Stimulated activated naive CD8-positive, alpha-beta T cell treated with anti-CD3 and anti-CD28 coated beads, Interleukin-15, amount 100 ng/mL, for 72 hours (primary cell): ENCODE data around the gene CCDC188.

Source experiments
- ATAC-seq: fragments of 150-1000 bp; cut with Tn5 transposase; 2 replicates; pipeline ENCODE4 v1.10.0; 2021; ENCODE audit warnings: mild to moderate bottlenecking, moderate library complexity
- DNase-seq, 2 donors: peaks; one replicate each; pipeline ENCODE4 v3.0.0; 2021 to 2022
- H3K27ac Mint-ChIP-seq, 2 donors: one replicate each; pipeline ENCODE4 v1.8.0; 2022; ENCODE audit warnings: mild to moderate bottlenecking in 2 of 2, mixed read lengths in 2 of 2, moderate library complexity in 2 of 2
- H3K27me3 Mint-ChIP-seq: one replicate; pipeline ENCODE4 v1.8.0; 2022; ENCODE audit warnings: mixed read lengths
- H3K4me1 Mint-ChIP-seq: one replicate; pipeline ENCODE4 v1.8.0; 2022; ENCODE audit warnings: mild to moderate bottlenecking, mixed read lengths
- H3K4me3 Mint-ChIP-seq, 2 donors: one replicate each; pipeline ENCODE4 v1.8.0; 2022; ENCODE audit warnings: mild to moderate bottlenecking in 2 of 2, mixed read lengths in 2 of 2, moderate library complexity in 1 of 2
- H3K9me3 Mint-ChIP-seq, 2 donors: one replicate each; pipeline ENCODE4 v1.8.0; 2022; ENCODE audit warnings: mixed read lengths in 2 of 2

Gene CCDC188

DNA sequence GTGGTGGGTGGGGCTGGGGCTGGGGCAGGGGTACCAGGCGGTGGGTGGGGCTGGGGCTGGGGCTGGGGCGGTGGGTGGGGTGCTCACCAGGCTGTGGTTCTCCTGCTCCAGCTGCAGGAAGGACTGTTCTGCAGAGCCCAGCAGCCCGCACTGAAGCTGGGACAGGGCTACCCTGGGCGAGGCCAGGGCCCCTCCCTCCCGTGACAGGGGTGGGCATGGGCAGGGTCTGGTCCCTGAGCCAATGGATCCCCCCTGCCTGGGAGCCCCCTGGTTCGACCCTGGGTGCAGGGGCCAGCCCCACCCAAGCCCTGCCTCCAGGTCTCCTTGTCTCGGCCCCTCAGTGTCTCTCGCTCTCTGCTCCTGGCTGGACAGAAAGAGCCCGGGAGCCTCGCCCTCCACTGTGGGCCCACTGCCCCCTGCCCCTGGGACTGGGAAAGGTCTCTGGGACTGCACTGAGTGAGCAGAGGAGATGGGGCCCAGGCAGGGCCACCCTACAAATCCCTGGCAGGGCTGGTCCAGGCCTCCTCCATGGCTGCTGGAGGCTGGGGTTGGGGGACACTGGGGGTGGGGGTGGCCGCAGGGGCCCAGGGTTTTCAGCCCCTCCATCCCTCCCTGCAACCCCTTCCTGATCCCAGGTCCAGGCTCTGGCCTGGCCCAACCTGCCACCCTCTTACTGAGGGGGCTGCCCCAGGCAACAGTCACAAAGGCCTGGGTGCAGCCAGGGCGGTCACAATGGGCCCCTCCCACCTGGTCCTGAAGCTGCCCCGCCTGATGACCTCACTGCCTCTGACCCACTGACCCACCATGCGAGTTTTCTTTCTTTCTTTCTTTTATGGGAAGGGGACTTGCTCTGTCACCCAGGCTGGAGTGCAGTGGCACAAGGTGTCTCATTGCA is at the start of gene CCDC188:
TSS of gene CCDC188 (minus strand) at position 675 of the 895 bp plus-strand sequence. CDS start at position 606, 69 bp downstream.
- DNase-seq (no peak), ATAC-seq (peak; percentile 39)
- Mint-ChIP-seq H3K9me3 (no peaks in the 10 kb centered on the region), H3K4me1 (peaks cover 13% of the 10 kb centered on the region), H3K27me3 (no peaks in the 10 kb centered on the region), H3K4me3 (no peak within 1 kb of the TSS), H3K27ac (no peak within 1 kb of the TSS)

- H3K4me1 Mint-ChIP-seq: no peaks in the 10 kb centered on the region
- no peaks in the 10 kb centered on the region for H3K27me3 Mint-ChIP-seq
- no peak overlapping the region for H3K27ac Mint-ChIP-seq
- ATAC-seq (no peak), DNase-seq (no peak)
- H3K4me3 Mint-ChIP-seq: no peak overlapping the region
- no peaks in the 10 kb centered on the region for H3K9me3 Mint-ChIP-seq
Observed at GRCh38 chr22:20199906-20200305, 49.1 kb upstream of the CCDC188 start.

DNA sequence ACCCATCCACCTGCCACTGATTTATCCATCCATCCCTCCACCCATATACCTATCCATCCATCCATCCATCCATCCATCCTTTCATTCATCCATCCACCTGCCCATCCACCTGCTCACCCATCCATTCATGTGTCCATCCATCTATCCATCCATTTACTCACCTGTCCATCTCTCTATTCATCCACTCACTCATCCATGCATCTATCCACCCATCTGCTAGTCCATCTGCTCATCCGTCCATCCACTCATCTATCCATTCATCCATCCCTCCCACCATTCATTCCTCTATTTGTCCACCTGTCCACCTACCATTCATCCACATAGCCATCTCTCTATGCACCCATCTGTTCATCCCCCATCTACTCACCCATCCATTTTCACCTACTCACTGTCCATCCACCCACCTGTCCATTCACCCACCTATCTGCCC is 48.6 kb upstream of the CCDC188 start:
- Mint-ChIP-seq H3K27ac (no peak overlapping the region), H3K4me1 (no peaks in the 10 kb centered on the region), H3K27me3 (no peaks in the 10 kb centered on the region), H3K9me3 (no peaks in the 10 kb centered on the region), H3K4me3 (no peak overlapping the region)
- ATAC-seq: no peak
- no peak for DNase-seq

DNA sequence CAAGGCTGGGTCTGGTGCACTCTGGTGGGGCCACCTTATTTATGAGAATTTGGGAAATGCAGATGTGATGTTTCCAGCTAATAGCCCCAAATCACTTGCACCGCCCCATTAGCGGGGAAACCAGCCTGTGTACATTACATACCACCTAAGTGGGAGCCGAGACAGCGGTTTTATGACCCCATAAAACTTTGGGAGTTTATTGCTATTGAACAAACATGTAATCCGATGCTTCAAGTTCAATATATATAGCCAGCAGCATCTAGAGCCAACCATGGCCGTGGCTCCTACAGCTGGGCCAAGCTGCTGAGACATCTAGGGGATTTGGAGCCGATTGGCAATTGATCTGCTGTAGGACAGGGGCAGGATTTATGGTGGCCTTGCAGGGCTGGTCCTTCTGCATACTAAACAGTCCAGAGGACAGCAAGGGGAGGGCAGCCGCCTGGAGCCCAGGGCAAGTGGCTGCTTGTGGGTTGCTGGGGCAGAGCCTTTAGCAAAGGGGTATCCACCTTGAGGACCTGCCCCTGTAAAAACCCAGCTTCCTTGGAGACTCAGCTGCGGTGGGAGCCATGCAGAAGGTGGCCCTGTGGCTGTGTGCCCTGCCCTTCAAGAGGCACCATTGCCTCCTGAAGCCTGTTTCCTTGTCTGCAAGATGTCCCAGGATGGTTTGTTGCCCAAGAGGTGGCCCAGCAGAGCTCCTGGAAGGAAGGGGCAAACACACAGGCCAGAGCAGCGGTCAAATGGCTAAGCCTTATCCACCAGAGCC is 47.9 kb upstream of the CCDC188 start:
- peak overlapping the region; percentile 59 to 68 for H3K27ac Mint-ChIP-seq
- H3K4me1 Mint-ChIP-seq: no peaks in the 10 kb centered on the region
- ATAC-seq: no peak
- DNase-seq: no peak
- no peak overlapping the region for H3K4me3 Mint-ChIP-seq
- H3K27me3 Mint-ChIP-seq: no peaks in the 10 kb centered on the region
- no peaks in the 10 kb centered on the region for H3K9me3 Mint-ChIP-seq

DNA sequence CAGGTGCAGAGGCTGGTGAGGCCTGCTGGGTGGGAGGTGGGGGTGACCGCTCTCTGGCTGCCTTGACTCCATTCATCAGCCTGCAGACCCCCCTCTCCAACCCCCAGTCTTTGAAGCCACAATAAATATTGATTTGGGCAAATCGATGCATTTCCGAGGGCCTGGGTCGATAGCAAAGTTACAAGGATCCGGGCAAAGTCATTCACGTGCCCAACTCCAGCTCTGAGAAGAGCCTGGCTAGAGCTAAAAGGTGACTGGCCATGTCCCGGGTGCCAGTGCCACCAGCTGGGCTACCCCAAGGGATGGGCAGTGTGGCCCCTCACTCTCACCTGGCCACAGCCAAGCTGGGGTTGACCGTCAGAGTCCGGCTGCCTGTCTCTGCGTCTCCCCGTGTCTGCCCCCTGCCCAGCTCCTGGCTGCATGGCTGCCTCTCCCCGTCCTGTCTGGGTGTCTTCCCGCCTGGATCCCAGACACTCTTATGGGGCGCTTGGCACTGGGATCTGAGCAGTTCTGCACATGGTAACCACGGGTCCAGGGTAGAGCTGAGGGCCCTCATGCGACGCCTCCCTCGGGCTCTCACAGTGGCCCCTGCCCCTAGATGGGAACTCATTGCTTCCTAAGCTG is 46.7 kb upstream of the CCDC188 start:
- no peak overlapping the region for H3K4me3 Mint-ChIP-seq
- no peaks in the 10 kb centered on the region for H3K27me3 Mint-ChIP-seq
- no peaks in the 10 kb centered on the region for H3K9me3 Mint-ChIP-seq
- no peak for DNase-seq
- no peak for ATAC-seq
- no peak overlapping the region for H3K27ac Mint-ChIP-seq
- H3K4me1 Mint-ChIP-seq: no peaks in the 10 kb centered on the region

DNA sequence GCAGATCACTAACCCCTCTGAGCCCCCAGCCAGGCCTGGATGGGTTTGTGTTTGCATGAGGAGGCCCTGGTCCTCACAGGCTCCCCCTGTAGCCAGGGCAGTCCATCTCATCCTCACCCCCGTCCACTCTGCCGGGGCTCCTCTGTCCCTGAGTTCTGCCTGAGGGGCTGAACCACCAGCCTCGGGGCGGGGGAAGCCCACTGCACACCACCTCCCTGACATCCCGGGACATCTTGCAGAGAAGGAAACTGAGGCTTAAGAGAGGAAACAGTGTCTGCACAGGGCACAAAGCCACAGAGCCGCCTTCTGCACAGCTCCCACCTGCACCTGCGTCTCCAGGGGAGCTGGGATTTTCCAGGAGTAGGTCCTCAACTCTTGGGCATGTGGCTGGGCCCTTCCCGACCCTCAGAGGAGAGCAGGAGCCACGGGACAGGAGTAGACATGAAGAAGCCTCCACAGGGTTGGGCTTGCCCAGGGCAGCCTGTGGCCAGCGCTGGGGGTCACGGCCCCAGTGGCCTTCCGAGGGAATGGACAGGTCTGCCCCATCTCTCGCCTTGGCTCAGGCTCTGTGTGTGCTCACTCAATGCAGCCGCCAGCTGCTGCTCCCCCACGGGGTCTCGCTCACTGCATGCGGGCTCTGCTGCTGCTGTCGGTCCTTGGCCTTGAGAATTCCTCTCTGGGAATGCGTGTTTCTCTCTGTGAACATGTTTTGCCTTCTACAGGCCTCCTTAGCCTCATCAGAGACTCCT is 45.4 kb upstream of the CCDC188 start:
- H3K4me1 Mint-ChIP-seq: no peaks in the 10 kb centered on the region
- H3K4me3 Mint-ChIP-seq: no peak overlapping the region
- H3K27ac Mint-ChIP-seq: peak overlapping the region in 1 of 2 donors; percentile 37
- H3K9me3 Mint-ChIP-seq: no peaks in the 10 kb centered on the region
- H3K27me3 Mint-ChIP-seq: no peaks in the 10 kb centered on the region
- DNase-seq: no peak
- ATAC-seq: no peak

DNA sequence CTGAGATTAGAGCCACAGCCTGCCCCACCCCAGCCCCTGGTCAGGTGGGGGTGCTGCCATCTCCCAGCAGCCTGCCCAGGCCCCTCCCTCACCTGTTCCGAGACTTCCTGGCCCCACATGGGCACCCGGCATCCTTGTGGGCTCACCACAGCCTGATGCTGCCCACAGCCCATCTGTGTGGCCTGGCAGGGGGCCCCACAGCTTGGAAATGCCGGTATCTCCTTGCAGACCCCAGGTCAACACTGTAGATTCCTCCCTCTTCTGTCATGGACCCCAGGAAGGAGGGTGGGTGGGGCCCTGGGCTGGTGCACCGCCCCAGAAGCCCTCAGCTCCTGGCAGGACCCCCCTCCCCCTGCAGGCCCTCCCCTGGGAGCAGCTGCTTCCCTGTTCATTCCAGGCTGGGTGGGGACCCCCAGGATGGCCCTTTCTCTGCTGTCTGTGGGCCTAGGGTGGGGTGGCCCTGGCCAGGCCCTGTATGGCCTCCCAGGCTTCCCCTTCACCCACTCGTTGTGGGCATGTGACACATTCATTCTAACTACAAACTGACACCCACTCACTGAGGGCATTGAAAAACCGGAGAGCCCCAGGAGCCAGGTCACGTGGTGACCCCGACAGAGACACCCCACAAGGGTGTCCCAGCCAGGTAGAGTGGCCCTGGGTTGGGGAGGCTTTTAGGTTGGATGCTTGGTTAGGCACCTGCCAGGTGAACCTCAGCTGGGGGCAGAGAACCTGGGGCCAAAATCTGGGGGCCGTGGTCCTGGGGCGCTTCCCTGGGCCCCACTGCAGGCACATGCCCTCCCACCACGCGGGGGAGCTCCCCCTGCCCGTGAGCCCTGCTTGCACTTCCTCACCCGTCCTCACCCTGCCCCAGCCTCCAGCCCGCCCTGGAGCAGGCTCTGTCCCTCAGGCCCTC is 44.1 kb upstream of the CCDC188 start:
- H3K4me1 Mint-ChIP-seq: peaks cover 3% of the 10 kb centered on the region
- H3K27ac Mint-ChIP-seq: peak overlapping the region in 1 of 2 donors; percentile 48
- H3K27me3 Mint-ChIP-seq: no peaks in the 10 kb centered on the region
- DNase-seq (no peak), ATAC-seq (no peak)
- H3K4me3 Mint-ChIP-seq: no peak overlapping the region
- H3K9me3 Mint-ChIP-seq: no peaks in the 10 kb centered on the region

DNA sequence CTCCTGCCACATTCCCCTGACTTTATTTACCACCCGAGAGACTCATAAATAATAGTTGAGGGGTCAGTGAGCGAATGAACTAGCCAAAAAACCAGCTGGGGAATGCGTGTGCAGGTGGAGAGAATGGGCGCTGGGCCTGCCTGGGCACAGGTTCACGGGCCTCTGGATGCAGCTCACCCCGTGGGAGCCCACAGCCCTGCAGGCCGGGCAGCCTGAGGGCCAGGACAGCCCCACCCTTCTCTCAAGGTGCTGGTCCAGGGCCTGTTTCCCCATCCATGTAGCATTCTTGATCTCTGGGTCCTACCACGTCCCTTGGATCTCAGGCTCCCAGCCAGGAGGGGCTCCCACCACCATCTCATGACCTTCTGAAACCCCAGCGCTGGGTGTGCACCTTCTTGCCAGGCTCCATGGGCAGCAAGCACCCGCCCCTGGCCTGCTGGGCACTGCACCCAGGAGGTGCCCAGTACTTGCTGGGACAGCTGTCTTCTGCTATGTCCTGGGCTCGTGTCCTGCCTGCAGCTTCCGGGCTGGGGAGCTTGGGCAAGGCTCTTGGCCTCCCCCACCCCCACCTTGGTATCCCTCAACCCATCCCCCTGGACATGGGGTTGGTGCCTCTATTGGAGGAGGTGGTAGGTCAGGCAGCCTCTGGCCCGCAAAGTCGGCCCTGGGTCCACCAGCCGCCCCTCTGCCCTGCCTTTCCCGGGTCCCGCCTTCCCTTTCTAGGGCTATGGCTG is 43.1 kb upstream of the CCDC188 start:
- ATAC-seq (no peak), DNase-seq (no peak)
- H3K27me3 Mint-ChIP-seq: no peaks in the 10 kb centered on the region
- H3K27ac Mint-ChIP-seq: no peak overlapping the region
- H3K9me3 Mint-ChIP-seq: no peaks in the 10 kb centered on the region
- peaks cover 7% of the 10 kb centered on the region for H3K4me1 Mint-ChIP-seq
- no peak overlapping the region for H3K4me3 Mint-ChIP-seq

DNA sequence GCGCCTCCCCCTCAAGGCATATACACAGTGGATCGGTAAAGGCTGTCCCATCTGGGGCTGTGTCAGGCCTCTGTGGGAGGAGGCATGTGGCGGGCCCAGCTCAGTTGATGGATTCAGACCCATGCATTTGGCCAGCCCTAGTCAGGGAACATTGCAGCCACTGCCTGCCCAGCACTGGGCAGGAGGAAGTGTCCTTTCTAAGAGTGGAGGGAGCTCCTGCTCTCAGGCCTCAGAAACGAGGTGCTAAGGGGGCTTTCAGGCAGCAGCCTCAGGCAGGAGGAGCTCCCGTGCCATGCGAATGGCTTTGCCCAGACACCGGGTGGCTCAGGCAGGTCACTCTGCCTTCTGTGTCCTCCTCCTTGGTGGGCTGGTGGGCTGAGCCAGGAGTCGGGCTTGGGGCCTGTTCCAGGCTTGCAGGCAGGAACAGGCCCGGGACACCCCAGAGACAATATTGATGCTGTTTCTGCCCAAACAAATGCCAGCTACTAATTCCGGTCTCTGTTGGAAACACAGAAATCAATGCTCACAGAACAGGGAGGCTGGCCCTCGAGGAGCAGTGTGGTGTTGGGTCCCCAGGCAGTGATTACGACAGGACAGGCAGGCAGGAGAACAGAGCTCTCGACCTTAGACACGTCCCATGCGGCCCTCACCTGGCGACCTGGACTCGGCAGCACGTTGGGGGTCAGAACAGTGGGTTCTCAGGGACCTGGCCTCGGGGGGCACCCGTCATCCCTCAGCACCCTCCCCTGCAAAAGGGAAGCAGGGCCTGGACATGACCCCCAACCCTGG is 42.3 kb upstream of the CCDC188 start:
- peaks cover 7% of the 10 kb centered on the region for H3K4me1 Mint-ChIP-seq

DNA sequence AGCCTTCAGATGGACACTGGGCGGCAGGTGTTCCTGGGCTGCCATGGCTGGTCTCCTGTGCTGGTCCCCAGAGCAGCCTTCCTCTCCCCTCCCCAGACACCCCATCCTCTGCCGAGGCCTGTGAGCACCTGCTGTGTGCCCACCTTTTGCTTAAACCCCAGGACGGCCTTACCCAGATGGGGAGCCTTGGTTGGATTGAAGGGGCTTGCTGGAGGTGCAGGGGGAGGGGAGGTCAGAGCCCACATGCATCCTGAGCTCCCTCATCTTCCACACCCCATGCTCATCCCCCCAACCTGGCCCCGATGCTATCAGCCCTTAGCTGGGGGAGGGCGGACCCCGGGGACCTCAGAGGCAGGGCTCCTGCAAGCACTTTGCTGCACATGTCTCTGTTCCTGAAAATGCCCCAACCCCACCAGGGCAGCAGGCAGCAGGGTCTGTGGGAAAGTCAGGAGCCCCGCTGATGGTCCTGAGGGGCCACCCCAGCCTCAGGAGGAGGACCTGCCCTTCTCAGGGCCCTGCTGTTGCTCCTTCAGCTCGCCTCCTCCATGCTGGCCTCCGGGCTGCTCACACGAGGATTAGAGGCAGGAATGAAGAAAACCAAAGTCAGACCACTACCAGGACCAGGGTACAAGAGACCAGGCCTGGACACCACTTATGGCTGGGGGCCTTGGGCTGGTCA is 41.6 kb upstream of the CCDC188 start:
- no peak for DNase-seq
- Mint-ChIP-seq H3K27ac (peak overlapping the region in 1 of 2 donors; percentile 48), H3K4me3 (no peak overlapping the region), H3K4me1 (peaks cover 7% of the 10 kb centered on the region), H3K27me3 (no peaks in the 10 kb centered on the region), H3K9me3 (no peaks in the 10 kb centered on the region)
- ATAC-seq: no peak

More for the DNA sequence above, 42.3 kb upstream of the CCDC188 start:
- Mint-ChIP-seq H3K4me3 (no peak overlapping the region), H3K27me3 (no peaks in the 10 kb centered on the region), H3K27ac (no peak overlapping the region), H3K9me3 (no peaks in the 10 kb centered on the region)
- DNase-seq (no peak), ATAC-seq (no peak)

- DNase-seq: no peak
- Mint-ChIP-seq H3K9me3 (no peaks in the 10 kb centered on the region), H3K4me1 (peaks cover 7% of the 10 kb centered on the region), H3K27me3 (no peaks in the 10 kb centered on the region), H3K27ac (no peak overlapping the region), H3K4me3 (no peak overlapping the region)
- no peak for ATAC-seq
Observed at GRCh38 chr22:20191803-20192202, 40.9 kb upstream of the CCDC188 start.

- H3K27me3 Mint-ChIP-seq: no peaks in the 10 kb centered on the region
- DNase-seq (no peak), ATAC-seq (no peak)
- peaks cover 7% of the 10 kb centered on the region for H3K4me1 Mint-ChIP-seq
- H3K9me3 Mint-ChIP-seq: no peaks in the 10 kb centered on the region
- no peak overlapping the region for H3K4me3 Mint-ChIP-seq
- no peak overlapping the region for H3K27ac Mint-ChIP-seq
Observed at GRCh38 chr22:20191000-20191515, 40.2 kb upstream of the CCDC188 start.

GRCh38 chr22:20188567-20188877 is 37.7 kb upstream of the CCDC188 start:
- Mint-ChIP-seq H3K27me3 (no peaks in the 10 kb centered on the region), H3K4me3 (no peak overlapping the region), H3K9me3 (no peaks in the 10 kb centered on the region), H3K4me1 (peaks cover 7% of the 10 kb centered on the region), H3K27ac (no peak overlapping the region)
- ATAC-seq (no peak), DNase-seq (no peak)
